Measurements from ENCODE around the gene LRRC59. TPM values are rescaled to one million over a fixed set of nuclear protein-coding genes. Genes with fewer than 3 reads are reported as not detected.

Gene LRRC59
- total and polyA plus RNA-seq, 2 experiments from 2014 or later = 105 to 121 TPM

GRCh38 chr17:50355336-50355700 is 42.0 kb downstream of the LRRC59 start:
- no peak overlapping the region for H2AFZ ChIP-seq
- H3K79me2 ChIP-seq = peaks cover 5% of the 10 kb centered on the region
- H3K36me3 ChIP-seq (replicated peaks; ENCODE audit: insufficient read depth, low read depth) = no peaks in the 10 kb centered on the region
- 96% methylated on average over 4 of the region's 4 CpGs for WGBS (ENCODE audit: low lambda C conversion rate, missing lambda C conversion rate)
- no peak overlapping the region for H3K4me2 ChIP-seq
- no peaks in the 10 kb centered on the region for H3K9me2 ChIP-seq (replicated peaks; ENCODE audit: insufficient read depth)
- H4K20me1 ChIP-seq (ENCODE audit: insufficient read depth, poor library complexity, severe bottlenecking) = no peaks in the 10 kb centered on the region
- peak; percentile 2 for DNase-seq (ENCODE audit: low spot score)
- H3K9me3 ChIP-seq (ENCODE audit: low read depth) = no peaks in the 10 kb centered on the region
- H3K27ac ChIP-seq = no peak overlapping the region
- no peaks in the 10 kb centered on the region for H3K4me1 ChIP-seq (ENCODE audit: insufficient read depth)
- no peak for TF ChIP-seq EZH2 (IDR thresholded peaks at IDR 0.05; ENCODE audit: borderline replicate concordance)
- no peak for TF ChIP-seq EZH2phosphoT487 (IDR thresholded peaks at IDR 0.05; ENCODE audit: low read depth, severe bottlenecking, unreplicated experiment)
- no peak for TF ChIP-seq CTCF (IDR thresholded peaks at IDR 0.05; ENCODE audit: poor library complexity)
- H3K27me3 ChIP-seq = no peaks in the 10 kb centered on the region
- H3K4me3 ChIP-seq = no peak overlapping the region

GRCh38 chr17:50354776-50355175 is 42.5 kb downstream of the LRRC59 start:
- no peaks in the 10 kb centered on the region for H3K9me2 ChIP-seq (replicated peaks; ENCODE audit: insufficient read depth)
- H3K4me2 ChIP-seq = no peak overlapping the region
- H3K27me3 ChIP-seq = no peaks in the 10 kb centered on the region
- DNase-seq (ENCODE audit: low spot score) = peak; percentile 3
- no peak overlapping the region for H3K27ac ChIP-seq
- WGBS (ENCODE audit: low lambda C conversion rate, missing lambda C conversion rate) = 98% methylated on average over 13 of the region's 13 CpGs
- no peak overlapping the region for H3K4me3 ChIP-seq
- no peaks in the 10 kb centered on the region for H3K4me1 ChIP-seq (ENCODE audit: insufficient read depth)
- no peaks in the 10 kb centered on the region for H3K36me3 ChIP-seq (replicated peaks; ENCODE audit: insufficient read depth, low read depth)
- no peak overlapping the region for H2AFZ ChIP-seq
- H3K79me2 ChIP-seq = peaks cover 6% of the 10 kb centered on the region
- no peaks in the 10 kb centered on the region for H3K9me3 ChIP-seq (ENCODE audit: low read depth)
- no peak for TF ChIP-seq EZH2 (IDR thresholded peaks at IDR 0.05; ENCODE audit: borderline replicate concordance)
- TF ChIP-seq CTCF (IDR thresholded peaks at IDR 0.05; ENCODE audit: poor library complexity) = no peak
- TF ChIP-seq EZH2phosphoT487 (IDR thresholded peaks at IDR 0.05; ENCODE audit: low read depth, severe bottlenecking, unreplicated experiment) = no peak
- H4K20me1 ChIP-seq (ENCODE audit: insufficient read depth, poor library complexity, severe bottlenecking) = no peaks in the 10 kb centered on the region

- H3K27me3 ChIP-seq = no peaks in the 10 kb centered on the region
- no peaks in the 10 kb centered on the region for H3K9me3 ChIP-seq (ENCODE audit: low read depth)
- no peaks in the 10 kb centered on the region for H3K9me2 ChIP-seq (replicated peaks; ENCODE audit: insufficient read depth)
- DNase-seq (ENCODE audit: low spot score) = peak; percentile 2
- TF ChIP-seq CTCF (IDR thresholded peaks at IDR 0.05; ENCODE audit: poor library complexity) = no peak
- no peak for TF ChIP-seq EZH2phosphoT487 (IDR thresholded peaks at IDR 0.05; ENCODE audit: low read depth, severe bottlenecking, unreplicated experiment)
- no peak for TF ChIP-seq EZH2 (IDR thresholded peaks at IDR 0.05; ENCODE audit: borderline replicate concordance)
- peaks cover 8% of the 10 kb centered on the region for H3K79me2 ChIP-seq
- H4K20me1 ChIP-seq (ENCODE audit: insufficient read depth, poor library complexity, severe bottlenecking) = no peaks in the 10 kb centered on the region
- H3K4me1 ChIP-seq (ENCODE audit: insufficient read depth) = no peaks in the 10 kb centered on the region
- no peak overlapping the region for H3K4me2 ChIP-seq
- H3K36me3 ChIP-seq (replicated peaks; ENCODE audit: insufficient read depth, low read depth) = no peaks in the 10 kb centered on the region
- H2AFZ ChIP-seq = no peak overlapping the region
- no peak overlapping the region for H3K27ac ChIP-seq
- WGBS (ENCODE audit: low lambda C conversion rate, missing lambda C conversion rate) = 98% methylated on average over 15 of the region's 15 CpGs
- H3K4me3 ChIP-seq = no peak overlapping the region
Observed at GRCh38 chr17:50354198-50354597, 43.1 kb downstream of the LRRC59 start.
